GM12874 (cell line): ENCODE results near the gene PIP.

Source experiments
- CTCF ChIP-seq: IDR thresholded peaks from 2 replicates; pipeline ENCODE4 v1.5.1; 2011; ENCODE audit warnings: low read depth, mild to moderate bottlenecking, control low read depth, low read length, moderate library complexity; ENCODE audit not compliant: insufficient read depth

The PIP gene

GRCh38 chr7:143177374-143178119, 45.7 kb downstream of the PIP start:
- no peak for TF ChIP-seq CTCF

GRCh38 chr7:143181349-143181748, 49.5 kb downstream of the PIP start:
- TF ChIP-seq CTCF: no peak

GRCh38 chr7:143183024-143183423, 51.1 kb downstream of the PIP start, which contains the start of gene TAS2R39:
Gene TAS2R39 (plus strand): TSS chr7:143183419. CDS start chr7:143183419, 0 bp downstream.
- TF ChIP-seq CTCF: no peak

- no peak for TF ChIP-seq CTCF
Measured at GRCh38 chr7:143185551-143185950, 53.7 kb downstream of the PIP start.

GRCh38 chr7:143188994-143189393, 57.1 kb downstream of the PIP start:
- TF ChIP-seq CTCF: no peak
